Activated CD4-positive, alpha-beta T cell treated with anti-CD3 and anti-CD28 coated beads, Interleukin-2, amount 10 ng/mL, durations not matched to agents 24 days and 14 days (primary cell): ENCODE results near the gene EPN3. TPM values are rescaled to one million over a fixed set of nuclear protein-coding genes. Genes with fewer than 3 reads are reported as not detected.

ENCODE experiments used
- DNase-seq: peaks from one replicate; pipeline ENCODE4 v3.0.0; 2022
- H3K27ac Mint-ChIP-seq: one replicate; pipeline ENCODE4 v1.8.0; 2022; ENCODE audit warnings: mild to moderate bottlenecking, mixed read lengths
- H3K27me3 Mint-ChIP-seq: one replicate; pipeline ENCODE4 v1.8.0; 2022; ENCODE audit warnings: mixed read lengths
- H3K36me3 Mint-ChIP-seq: one replicate; pipeline ENCODE4 v1.8.0; 2022; ENCODE audit warnings: low read depth, mild to moderate bottlenecking, mixed read lengths
- H3K4me1 Mint-ChIP-seq: one replicate; pipeline ENCODE4 v1.8.0; 2021; ENCODE audit warnings: mixed read lengths
- H3K4me3 Mint-ChIP-seq: one replicate; pipeline ENCODE4 v1.8.0; 2022; ENCODE audit warnings: mild to moderate bottlenecking, moderate library complexity, mixed read lengths
- H3K9me3 Mint-ChIP-seq: one replicate; pipeline ENCODE4 v1.8.0; 2021; ENCODE audit warnings: mixed read lengths
- intact Hi-C: fragments of 100-400 bp; cut with micrococcal nuclease; formaldehyde crosslinking; loops from one replicate; pipeline ENCODE4 v1.15.1; 2023
- total RNA-seq: library from RNA; stranded (reverse); gene quantifications from 2 replicates; pipeline ENCODE4 v1.2.3, GENCODE V29; 2022

Gene EPN3
- total RNA-seq, 1 donor from 2014 or later = not detected

DNA sequence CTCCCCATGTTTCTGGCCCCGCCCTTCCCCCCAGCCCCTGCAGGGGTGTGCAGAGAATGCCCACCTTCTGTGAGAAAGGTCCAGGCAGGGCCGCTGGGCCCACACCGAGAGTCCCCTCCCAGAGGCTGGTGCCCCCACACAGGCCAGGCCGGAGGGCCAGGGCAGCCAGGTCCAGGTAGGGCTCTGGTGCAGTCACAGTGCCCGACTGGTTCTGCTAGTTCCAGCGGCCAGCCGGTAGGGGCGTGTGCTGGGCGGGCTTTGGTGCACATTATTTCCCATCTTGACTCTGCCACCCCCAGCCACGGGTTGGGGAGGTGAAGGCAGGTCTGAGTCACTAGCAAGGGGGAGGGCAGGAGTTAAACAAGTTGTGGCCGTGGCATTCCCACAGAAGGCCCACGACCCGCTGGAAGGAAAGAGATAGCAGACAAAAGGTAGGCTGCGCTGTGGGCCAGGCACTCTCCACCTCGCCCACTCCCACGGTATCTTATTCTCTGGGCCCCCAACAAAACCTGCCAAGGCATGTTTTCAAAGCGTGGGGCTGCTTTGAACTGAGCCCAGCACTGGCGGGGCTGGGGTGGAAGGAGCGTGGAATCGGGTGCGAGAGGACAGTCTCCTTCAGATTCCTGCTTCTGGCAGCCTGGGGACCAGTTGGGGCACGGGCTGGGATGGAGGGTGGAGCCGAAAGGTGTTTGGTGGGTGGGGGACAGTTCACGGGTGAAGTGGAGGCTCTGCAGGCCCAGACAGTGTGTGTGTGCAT, 1.9 kb downstream of the EPN3 start:
- DNase-seq = no peak
- H3K9me3 Mint-ChIP-seq = no peaks in the 10 kb centered on the region
- peaks cover 39% of the 10 kb centered on the region for H3K27me3 Mint-ChIP-seq
- H3K36me3 Mint-ChIP-seq = no peaks in the 10 kb centered on the region
- H3K4me1 Mint-ChIP-seq = peaks cover 8% of the 10 kb centered on the region
- intact Hi-C loops = no loop called here
- H3K4me3 Mint-ChIP-seq = no peak overlapping the region
- no peak overlapping the region for H3K27ac Mint-ChIP-seq

DNA sequence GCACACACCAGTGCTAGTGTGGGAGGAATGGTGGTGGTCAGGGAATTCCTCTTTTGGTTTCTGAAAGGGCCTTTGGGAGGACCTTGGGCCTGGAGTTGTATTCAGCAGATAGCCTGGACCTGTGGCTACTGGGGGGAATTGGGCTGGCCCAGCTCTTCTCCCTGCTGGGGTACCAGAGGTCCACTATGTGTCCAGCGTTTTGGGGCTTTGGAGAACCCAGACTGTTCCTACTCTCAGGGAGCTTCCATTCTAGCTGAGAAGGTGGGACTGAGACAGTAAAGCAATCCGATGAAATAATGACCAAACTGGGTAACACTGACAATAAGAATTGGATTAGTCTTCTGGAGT, 2.4 kb downstream of the EPN3 start:
- intact Hi-C loops = no loop called here
- Mint-ChIP-seq H3K4me1 (peaks cover 8% of the 10 kb centered on the region), H3K9me3 (no peaks in the 10 kb centered on the region), H3K4me3 (no peak overlapping the region), H3K27me3 (peaks cover 39% of the 10 kb centered on the region), H3K27ac (no peak overlapping the region), H3K36me3 (no peaks in the 10 kb centered on the region)
- DNase-seq = no peak

DNA sequence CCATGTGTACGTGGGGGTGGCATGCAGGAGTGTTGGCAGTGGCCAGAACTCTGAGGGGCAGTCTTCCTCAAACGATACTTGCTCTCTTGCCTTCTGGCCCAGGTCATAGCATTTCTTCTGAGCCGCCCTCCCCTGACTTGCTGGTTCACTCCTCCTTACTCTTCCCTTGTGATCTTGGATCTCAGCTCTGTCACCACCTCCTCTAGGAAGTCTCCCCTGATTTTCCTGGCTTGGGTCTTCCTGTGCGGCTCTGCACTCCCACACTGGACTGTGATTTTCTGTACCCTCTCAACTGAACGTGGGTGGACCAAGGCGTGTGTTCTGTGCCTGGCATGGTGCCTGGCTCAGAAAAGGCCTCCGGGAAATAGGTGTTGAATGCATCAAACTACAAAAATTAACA, 2.9 kb downstream of the EPN3 start:
- Mint-ChIP-seq H3K27ac (no peak overlapping the region), H3K36me3 (no peaks in the 10 kb centered on the region), H3K4me1 (peaks cover 8% of the 10 kb centered on the region), H3K4me3 (no peak overlapping the region), H3K27me3 (peaks cover 39% of the 10 kb centered on the region), H3K9me3 (no peaks in the 10 kb centered on the region)
- no peak for DNase-seq
- intact Hi-C loops = no loop called here

DNA sequence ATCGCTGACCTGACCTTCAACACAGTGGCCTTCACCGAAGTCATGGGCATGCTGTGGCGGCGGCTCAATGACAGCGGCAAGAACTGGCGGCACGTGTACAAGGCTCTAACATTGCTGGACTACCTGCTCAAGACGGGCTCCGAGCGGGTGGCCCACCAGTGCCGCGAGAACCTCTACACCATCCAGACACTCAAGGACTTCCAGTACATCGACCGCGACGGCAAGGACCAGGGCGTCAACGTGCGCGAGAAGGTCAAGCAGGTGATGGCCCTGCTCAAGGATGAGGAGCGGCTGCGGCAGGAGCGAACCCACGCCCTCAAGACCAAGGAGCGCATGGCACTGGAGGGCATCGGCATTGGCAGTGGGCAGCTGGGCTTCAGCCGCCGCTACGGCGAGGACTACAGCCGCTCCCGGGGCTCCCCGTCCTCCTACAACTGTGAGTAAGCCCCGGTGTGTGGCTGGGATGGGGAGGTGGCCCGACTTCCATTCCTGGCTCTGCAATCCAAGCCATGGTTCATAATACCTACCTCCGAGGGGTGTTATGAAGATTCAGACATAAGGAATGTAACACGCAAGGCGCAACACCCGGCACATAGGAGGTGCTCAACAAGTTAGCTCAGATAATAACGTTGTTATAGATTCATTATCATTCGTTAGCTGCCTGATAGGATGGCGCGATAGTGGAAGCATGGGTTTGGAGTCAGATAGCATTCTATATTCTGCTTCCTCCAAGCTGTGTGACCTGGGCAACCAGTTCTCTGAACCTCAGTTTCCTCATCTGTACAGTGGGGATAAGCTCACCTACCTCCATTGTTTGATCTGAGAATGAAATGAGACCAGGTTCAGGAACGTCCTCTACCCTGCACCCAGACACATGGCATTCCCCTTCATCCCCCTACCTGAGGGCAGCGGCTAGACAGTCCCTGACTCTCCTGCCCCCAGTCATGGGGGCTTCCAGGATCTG, 4.4 kb downstream of the EPN3 start:
- Mint-ChIP-seq H3K27ac (no peak overlapping the region), H3K27me3 (peaks cover 28% of the 10 kb centered on the region), H3K36me3 (no peaks in the 10 kb centered on the region), H3K9me3 (no peaks in the 10 kb centered on the region), H3K4me3 (no peak overlapping the region), H3K4me1 (peaks cover 11% of the 10 kb centered on the region)
- DNase-seq = no peak
- intact Hi-C loops = no loop called here

DNA sequence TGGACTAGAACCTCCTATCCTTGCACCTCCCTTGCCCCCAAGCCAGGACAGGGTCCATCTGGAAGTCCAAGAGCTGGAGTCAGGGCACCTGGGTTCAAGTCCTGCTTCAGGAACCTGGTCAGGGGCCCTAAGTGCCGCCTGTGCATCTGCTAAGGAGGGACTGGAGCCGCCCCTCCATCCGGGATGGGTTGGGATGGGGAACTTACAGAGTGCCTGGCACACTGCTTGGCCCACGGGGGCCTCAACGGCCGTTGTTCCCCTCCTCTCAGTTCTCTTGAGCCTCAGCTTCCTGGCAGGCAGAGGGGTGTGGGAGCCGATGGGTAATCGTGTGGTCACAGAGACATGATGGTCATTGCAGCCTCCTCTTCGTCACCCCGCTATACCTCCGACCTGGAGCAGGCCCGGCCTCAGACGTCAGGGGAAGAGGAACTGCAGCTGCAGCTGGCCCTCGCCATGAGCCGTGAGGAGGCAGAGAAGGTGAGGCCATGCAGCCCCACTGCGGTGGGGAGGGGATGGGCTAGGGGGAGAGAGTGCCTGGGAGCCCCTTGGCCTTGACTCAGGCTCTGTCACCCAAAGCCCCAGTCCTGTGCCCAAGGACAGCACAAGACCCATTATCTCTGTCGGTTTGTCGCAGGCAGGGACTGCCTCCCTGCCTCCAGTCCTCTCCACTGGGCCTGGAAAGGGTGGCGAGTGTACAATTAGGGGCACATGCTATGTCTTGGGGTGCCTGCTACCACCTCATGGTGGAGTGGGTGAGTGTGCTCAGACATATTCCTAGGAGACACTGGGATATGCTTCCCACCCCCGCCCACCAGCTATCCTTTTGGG, 5.4 kb downstream of the EPN3 start:
- no peak overlapping the region for H3K27ac Mint-ChIP-seq

DNA sequence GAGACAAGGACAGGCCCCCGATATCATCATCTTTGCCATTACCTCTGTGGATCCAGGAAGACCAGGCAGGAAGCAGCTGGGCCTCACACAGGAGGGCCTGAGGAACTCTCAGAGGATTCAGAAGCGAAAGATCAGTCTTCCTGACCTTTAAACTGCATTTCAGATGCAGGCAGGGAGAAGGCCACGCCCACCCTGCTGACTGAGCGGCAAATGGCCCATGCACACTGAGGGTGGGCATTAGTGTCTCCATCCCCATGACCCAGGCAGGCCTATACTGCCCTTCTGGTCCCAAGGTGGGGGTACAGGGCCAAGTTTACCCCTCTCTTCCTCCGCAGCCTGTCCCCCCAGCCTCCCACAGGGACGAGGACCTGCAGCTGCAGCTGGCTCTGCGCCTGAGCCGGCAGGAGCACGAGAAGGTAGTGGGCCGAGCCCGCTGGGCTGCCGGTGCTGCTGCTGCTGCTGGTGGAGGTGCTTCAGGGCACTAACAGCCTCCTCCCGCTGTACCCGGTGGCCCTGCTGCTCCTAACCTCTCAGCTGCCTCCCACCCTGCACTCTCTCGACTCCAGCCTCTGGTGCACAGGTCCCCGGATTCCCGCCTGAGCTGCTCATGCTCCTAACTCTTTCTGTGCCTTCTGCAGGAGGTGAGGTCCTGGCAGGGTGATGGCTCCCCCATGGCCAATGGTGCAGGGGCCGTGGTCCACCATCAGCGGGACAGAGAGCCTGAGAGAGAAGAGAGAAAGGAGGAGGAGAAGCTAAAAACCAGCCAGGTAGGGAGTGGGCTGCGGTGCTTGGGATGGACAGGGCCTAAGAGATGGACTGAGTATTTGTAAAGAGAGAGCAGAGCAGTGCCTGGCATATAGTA, 6.2 kb downstream of the EPN3 start:
- no peak overlapping the region for H3K27ac Mint-ChIP-seq
- peaks cover 12% of the 10 kb centered on the region for H3K4me1 Mint-ChIP-seq
- intact Hi-C loops = no loop called here
- no peak overlapping the region for H3K4me3 Mint-ChIP-seq
- no peaks in the 10 kb centered on the region for H3K9me3 Mint-ChIP-seq
- no peak for DNase-seq
- no peaks in the 10 kb centered on the region for H3K36me3 Mint-ChIP-seq
- H3K27me3 Mint-ChIP-seq = peaks cover 13% of the 10 kb centered on the region

More for the DNA sequence above, 5.4 kb downstream of the EPN3 start:
- Mint-ChIP-seq H3K27me3 (peaks cover 21% of the 10 kb centered on the region), H3K36me3 (no peaks in the 10 kb centered on the region), H3K4me1 (peaks cover 16% of the 10 kb centered on the region), H3K9me3 (no peaks in the 10 kb centered on the region), H3K4me3 (no peak overlapping the region)
- no peak for DNase-seq
- intact Hi-C loops = no loop called here

DNA sequence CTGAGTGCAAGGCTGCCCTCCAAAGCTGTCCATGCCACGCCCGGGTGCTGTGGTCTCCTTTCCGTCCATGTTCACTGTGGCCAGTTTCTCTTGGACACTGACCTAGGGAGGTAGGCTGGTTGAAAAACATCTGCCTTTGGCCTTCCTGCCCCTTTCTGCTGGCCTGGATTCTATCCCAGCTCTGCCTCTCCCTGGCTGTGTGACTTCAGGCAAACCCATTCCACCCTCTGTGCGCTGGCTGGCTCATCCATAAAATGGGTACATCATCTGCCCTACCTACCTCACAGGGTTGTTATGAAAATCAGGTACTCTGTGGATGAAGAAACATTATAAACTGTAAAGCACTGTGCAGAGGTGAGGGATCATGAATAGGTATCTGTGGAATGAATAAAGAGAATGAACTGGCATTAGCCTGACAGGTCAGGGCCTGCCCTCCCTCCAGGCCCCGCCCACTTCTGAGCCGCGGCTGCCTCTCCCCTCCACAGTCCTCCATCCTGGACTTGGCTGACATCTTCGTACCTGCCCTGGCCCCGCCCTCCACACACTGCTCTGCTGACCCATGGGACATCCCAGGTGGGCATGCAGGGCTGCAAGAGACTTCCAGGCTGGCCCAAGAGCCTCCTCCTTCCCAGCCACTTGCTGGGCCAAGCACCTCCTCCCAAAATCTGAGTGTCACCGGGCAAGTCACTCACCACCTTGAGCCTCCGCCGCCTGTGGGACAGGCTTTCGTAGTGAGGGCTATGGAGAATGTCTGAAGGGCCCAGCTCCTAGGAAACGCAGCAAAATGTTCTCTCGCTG, 7.4 kb downstream of the EPN3 start:
- intact Hi-C loops = loop anchor here (10.0 kb wide), 1 partner anchor 415 kb away; no protein-coding TSS in a partner anchor
- Mint-ChIP-seq H3K27me3 (peaks cover 11% of the 10 kb centered on the region), H3K4me3 (no peak overlapping the region), H3K4me1 (peaks cover 13% of the 10 kb centered on the region), H3K9me3 (no peaks in the 10 kb centered on the region), H3K36me3 (no peaks in the 10 kb centered on the region), H3K27ac (no peak overlapping the region)
- no peak for DNase-seq

DNA sequence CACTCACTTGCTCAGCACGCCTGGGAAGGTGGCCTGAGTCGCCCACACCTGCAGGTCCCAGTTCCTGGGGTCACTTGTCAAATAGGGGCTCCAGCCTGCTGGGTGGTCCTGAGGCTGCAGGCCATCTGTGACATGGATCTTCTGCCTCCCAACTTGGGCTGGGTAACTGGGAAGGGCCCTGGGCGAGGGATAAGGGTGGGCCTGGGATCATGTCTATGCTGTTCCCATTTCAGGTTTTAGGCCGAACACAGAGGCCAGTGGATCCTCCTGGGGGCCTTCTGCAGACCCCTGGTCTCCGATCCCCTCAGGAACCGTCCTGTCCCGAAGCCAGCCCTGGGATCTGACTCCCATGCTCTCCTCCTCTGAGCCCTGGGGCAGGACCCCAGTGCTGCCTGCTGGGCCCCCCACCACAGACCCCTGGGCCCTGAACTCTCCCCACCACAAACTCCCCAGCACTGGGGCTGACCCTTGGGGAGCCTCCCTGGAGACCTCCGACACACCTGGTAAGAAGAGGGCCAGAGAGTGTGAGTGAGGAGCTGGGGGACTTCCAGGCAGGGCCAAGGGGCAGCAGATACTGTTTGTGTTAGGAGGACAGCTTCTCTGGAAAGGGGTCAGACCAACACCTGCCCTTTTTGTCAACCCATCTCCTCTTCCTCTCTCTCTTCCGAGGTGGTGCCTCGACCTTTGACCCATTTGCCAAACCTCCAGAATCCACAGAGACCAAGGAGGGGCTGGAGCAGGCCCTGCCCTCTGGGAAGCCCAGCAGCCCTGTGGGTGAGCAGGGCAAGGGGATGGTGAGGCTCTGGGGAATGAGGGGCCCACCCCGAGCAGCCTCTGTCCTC, 8.2 kb downstream of the EPN3 start:
- peaks cover 13% of the 10 kb centered on the region for H3K27me3 Mint-ChIP-seq
- intact Hi-C loops = loop anchor here (10.0 kb wide), 1 partner anchor 414 kb away; no protein-coding TSS in a partner anchor
- no peaks in the 10 kb centered on the region for H3K36me3 Mint-ChIP-seq
- H3K4me1 Mint-ChIP-seq = peaks cover 13% of the 10 kb centered on the region
- no peak overlapping the region for H3K4me3 Mint-ChIP-seq
- no peaks in the 10 kb centered on the region for H3K9me3 Mint-ChIP-seq
- no peak overlapping the region for H3K27ac Mint-ChIP-seq
- DNase-seq = no peak

DNA sequence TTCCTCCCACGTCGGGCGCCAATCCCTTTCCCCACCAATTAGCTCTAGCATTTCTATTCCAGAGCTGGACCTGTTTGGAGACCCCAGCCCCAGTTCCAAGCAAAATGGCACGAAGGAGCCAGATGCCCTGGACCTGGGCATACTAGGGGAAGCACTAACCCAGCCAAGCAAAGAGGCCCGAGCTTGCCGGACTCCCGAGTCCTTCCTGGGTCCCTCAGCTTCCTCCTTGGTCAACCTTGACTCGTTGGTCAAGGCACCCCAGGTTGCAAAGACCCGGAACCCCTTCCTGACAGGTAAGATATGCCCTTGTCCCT, 8.8 kb downstream of the EPN3 start:
- Mint-ChIP-seq H3K27ac (no peak overlapping the region), H3K4me3 (peak overlapping the region; percentile 83), H3K9me3 (no peaks in the 10 kb centered on the region), H3K36me3 (no peaks in the 10 kb centered on the region), H3K27me3 (peaks cover 16% of the 10 kb centered on the region), H3K4me1 (peaks cover 13% of the 10 kb centered on the region)
- intact Hi-C loops = loop anchor here (10.0 kb wide), 1 partner anchor 413 kb away; no protein-coding TSS in a partner anchor
- DNase-seq = no peak

DNA sequence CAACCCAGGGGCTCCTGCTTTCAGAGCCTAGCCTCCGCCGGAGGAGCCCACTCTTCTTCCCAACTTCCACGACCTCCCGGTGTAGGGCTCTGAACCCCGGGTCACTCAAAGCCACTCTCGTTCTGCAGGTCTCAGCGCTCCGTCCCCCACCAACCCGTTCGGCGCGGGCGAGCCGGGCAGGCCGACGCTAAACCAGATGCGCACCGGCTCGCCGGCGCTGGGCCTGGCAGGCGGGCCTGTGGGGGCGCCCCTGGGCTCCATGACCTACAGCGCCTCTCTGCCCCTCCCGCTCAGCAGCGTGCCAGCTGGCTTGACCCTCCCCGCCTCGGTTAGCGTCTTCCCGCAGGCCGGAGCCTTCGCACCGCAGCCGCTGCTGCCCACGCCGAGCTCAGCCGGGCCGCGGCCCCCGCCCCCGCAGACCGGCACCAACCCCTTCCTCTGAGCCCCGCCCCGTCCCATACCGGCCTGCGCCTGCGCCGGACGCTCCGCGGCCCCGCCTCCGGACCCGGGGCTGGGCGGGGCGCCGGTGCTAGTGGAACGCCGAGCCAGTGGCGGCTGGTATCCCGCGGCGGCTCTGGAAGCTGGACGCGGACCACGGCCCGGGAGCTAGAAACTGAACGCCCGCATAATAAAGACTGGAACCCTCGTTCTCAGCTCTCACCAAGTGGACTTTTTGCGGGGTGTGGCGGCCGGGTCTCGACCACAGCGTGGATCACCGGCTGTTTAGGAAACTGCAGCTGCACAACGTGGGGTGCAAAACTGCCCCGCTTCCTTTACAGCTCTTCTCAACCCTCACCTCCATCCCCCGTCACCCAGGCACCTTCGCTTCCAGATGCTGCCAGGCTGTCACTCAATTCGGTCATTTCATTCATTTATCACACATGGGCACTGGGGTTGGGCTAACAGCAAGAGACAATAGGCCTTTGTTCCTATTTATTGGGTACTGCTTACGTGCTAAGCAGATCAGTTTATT, 9.5 kb downstream of the EPN3 start:
- intact Hi-C loops = loop anchor here (1.0 to 10.0 kb wide), 3 partner anchors 31 to 413 kb away; no protein-coding TSS in a partner anchor
- peak overlapping the region; percentile 83 for H3K4me3 Mint-ChIP-seq
- H3K4me1 Mint-ChIP-seq = peaks cover 16% of the 10 kb centered on the region
- H3K9me3 Mint-ChIP-seq = no peaks in the 10 kb centered on the region
- H3K27me3 Mint-ChIP-seq = peaks cover 19% of the 10 kb centered on the region
- peak; percentile 98 for DNase-seq
- no peaks in the 10 kb centered on the region for H3K36me3 Mint-ChIP-seq
- peak overlapping the region; percentile 45 for H3K27ac Mint-ChIP-seq
